Measurements from ENCODE around the gene CYGB.
"Not testable (repeated sequence)": the region's sequence is repeated elsewhere in the genome, so short reads cannot be mapped to it uniquely, and the experiment has no call there.

GRCh38 chr17:76527016-76527415 lies 10.5 kb downstream of the CYGB start:
- TF ChIP-seq, protein P1, sequence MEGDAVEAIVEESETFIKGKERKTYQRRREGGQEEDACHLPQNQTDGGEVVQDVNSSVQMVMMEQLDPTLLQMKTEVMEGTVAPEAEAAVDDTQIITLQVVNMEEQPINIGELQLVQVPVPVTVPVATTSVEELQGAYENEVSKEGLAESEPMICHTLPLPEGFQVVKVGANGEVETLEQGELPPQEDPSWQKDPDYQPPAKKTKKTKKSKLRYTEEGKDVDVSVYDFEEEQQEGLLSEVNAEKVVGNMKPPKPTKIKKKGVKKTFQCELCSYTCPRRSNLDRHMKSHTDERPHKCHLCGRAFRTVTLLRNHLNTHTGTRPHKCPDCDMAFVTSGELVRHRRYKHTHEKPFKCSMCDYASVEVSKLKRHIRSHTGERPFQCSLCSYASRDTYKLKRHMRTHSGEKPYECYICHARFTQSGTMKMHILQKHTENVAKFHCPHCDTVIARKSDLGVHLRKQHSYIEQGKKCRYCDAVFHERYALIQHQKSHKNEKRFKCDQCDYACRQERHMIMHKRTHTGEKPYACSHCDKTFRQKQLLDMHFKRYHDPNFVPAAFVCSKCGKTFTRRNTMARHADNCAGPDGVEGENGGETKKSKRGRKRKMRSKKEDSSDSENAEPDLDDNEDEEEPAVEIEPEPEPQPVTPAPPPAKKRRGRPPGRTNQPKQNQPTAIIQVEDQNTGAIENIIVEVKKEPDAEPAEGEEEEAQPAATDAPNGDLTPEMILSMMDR (IDR thresholded peaks at IDR 0.05; ENCODE audit: low read depth, low read length, poor library complexity, severe bottlenecking) = not testable (repeated sequence)
- not testable (repeated sequence) for TF ChIP-seq EZH2phosphoT487 (IDR thresholded peaks at IDR 0.05; ENCODE audit: borderline replicate concordance, low read length)

Data from DOHH2 (cell line).